B cell (primary cell): Measurements from ENCODE around the gene NACA. TPM values are rescaled to one million over a fixed set of nuclear protein-coding genes. Genes with fewer than 3 reads are reported as not detected.

Experiments used
- ATAC-seq: fragments of 200-7000 bp; cut with Tn5 transposase; one replicate; pipeline ENCODE4 v1.10.0; 2021; ENCODE audit warnings: low read depth, mild to moderate bottlenecking, moderate number of reproducible peaks, moderate library complexity
- CTCF ChIA-PET: fragments of 350-600 bp; sonication (Branson Sonifier 250); formaldehyde crosslinking; loops from one replicate; lab custom pipeline; 2021; ENCODE audit warnings: antibody characterized with exemption, inconsistent platforms; lab: Charles Lee
- POLR2A ChIA-PET: fragments of 350-600 bp; sonication (Branson Sonifier 250); formaldehyde crosslinking; loops from one replicate; lab custom pipeline; 2021; ENCODE audit warnings: antibody characterized with exemption; lab: Charles Lee
- DNase-seq: peaks from one replicate; pipeline ENCODE4 v3.0.0; 2013
- H2AFZ ChIP-seq: 2 replicates; pipeline ENCODE4 v1.6.1; 2012; ENCODE audit warnings: mild to moderate bottlenecking, low read depth, low read length; ENCODE audit not compliant: insufficient read depth, poor library complexity, severe bottlenecking
- H3K27ac ChIP-seq, 2 donors: 1 replicate in 1 of 2; 2 replicates in 1 of 2; pipeline ENCODE4 v1.5.1; 2012 to 2013; ENCODE audit warnings: low read length in 2 of 2, mild to moderate bottlenecking in 2 of 2, moderate library complexity in 1 of 2
- H3K27me3 ChIP-seq, 4 experiments: fragments of 200-600 bp in 1 of 4; sonication (generic) in 1 of 4; replicated peaks in 1 of 4; 1 replicate in 2 of 4; 2 replicates in 2 of 4; pipeline versions ENCODE4 v1.6.1 to v1.7.0; 2013 to 2016; ENCODE audit warnings: low read length in 3 of 4, mild to moderate bottlenecking in 2 of 4, mixed read lengths in 1 of 4, moderate library complexity in 1 of 4; ENCODE audit not compliant: insufficient read depth in 4 of 4, control insufficient read depth in 3 of 4; ENCODE audit errors: control extremely low read depth in 1 of 4
- H3K36me3 ChIP-seq, 2 experiments: replicated peaks in 1 of 2; 1 replicate in 1 of 2; 2 replicates in 1 of 2; pipeline versions ENCODE4 v1.6.1 to v1.7.1; 2013; ENCODE audit warnings: low read length in 1 of 2; ENCODE audit not compliant: insufficient read depth in 2 of 2, control insufficient read depth in 1 of 2; ENCODE audit errors: control extremely low read depth in 1 of 2, extremely low read depth in 1 of 2
- H3K4me1 ChIP-seq, 2 donors: fragments of 200-600 bp in 1 of 2; sonication (generic) in 1 of 2; 1 replicate in 1 of 2; 2 replicates in 1 of 2; pipeline versions ENCODE4 v1.5.1 to v1.6.1; 2013 to 2017; ENCODE audit warnings: low read length in 2 of 2; ENCODE audit not compliant: control insufficient read depth in 2 of 2, insufficient read depth in 2 of 2
- H3K4me2 ChIP-seq: replicated peaks from 2 replicates; pipeline ENCODE3; 2012; ENCODE audit warnings: mild to moderate bottlenecking, low read depth, low read length; ENCODE audit not compliant: poor library complexity, severe bottlenecking
- H3K4me3 ChIP-seq, 5 experiments: fragments of 200-600 bp in 1 of 5; sonication (generic) in 1 of 5; 1 replicate in 3 of 5; 2 replicates in 2 of 5; pipeline versions ENCODE4 v1.5.1 to v1.7.0; 2011 to 2016; ENCODE audit warnings: low read length in 4 of 5, mild to moderate bottlenecking in 4 of 5, low read depth in 2 of 5, control low read depth in 1 of 5, moderate library complexity in 1 of 5; ENCODE audit not compliant: insufficient read depth in 1 of 5; ENCODE audit errors: control extremely low read depth in 1 of 5, extremely low read depth in 1 of 5
- H3K79me2 ChIP-seq: fragments of 200-600 bp; sonication (generic); one replicate; pipeline ENCODE4 v1.6.0; 2016; ENCODE audit warnings: low read length; ENCODE audit not compliant: control insufficient read depth, insufficient read depth
- H3K9ac ChIP-seq: fragments of 200-600 bp; sonication (generic); 2 replicates; pipeline ENCODE4 v1.6.1; 2017; ENCODE audit warnings: mild to moderate bottlenecking, low read length, moderate library complexity
- H3K9me3 ChIP-seq, 3 donors: one replicate each; pipeline versions ENCODE4 v1.6.1 to v1.7.1; 2013; ENCODE audit warnings: low read length in 2 of 3; ENCODE audit not compliant: control insufficient read depth in 2 of 3, insufficient read depth in 1 of 3; ENCODE audit errors: control extremely low read depth in 1 of 3
- H4K20me1 ChIP-seq: 2 replicates; pipeline ENCODE4 v1.6.0; 2012; ENCODE audit warnings: mild to moderate bottlenecking, low read length; ENCODE audit not compliant: insufficient read depth, control insufficient read depth, poor library complexity, severe bottlenecking
- H3K27ac Mint-ChIP-seq: one replicate; pipeline ENCODE4 v1.8.0; 2021; ENCODE audit warnings: mixed read lengths
- H3K27me3 Mint-ChIP-seq: one replicate; pipeline ENCODE4 v1.8.0; 2021; ENCODE audit warnings: mixed read lengths
- H3K4me1 Mint-ChIP-seq: one replicate; pipeline ENCODE4 v1.8.0; 2021; ENCODE audit warnings: mixed read lengths
- H3K4me3 Mint-ChIP-seq: one replicate; pipeline ENCODE4 v1.8.0; 2021; ENCODE audit warnings: mixed read lengths
- H3K9me3 Mint-ChIP-seq: one replicate; pipeline ENCODE4 v1.8.0; 2022; ENCODE audit warnings: mixed read lengths; ENCODE audit not compliant: insufficient read depth
- EZH2 ChIP-seq: IDR thresholded peaks from 2 replicates; pipeline ENCODE4 v1.6.1; 2012; ENCODE audit warnings: borderline replicate concordance, low read depth, mild to moderate bottlenecking, moderate library complexity, low read length; ENCODE audit not compliant: insufficient read depth, poor library complexity, severe bottlenecking
- WGBS: methylation state at CpG from one replicate; pipeline ENCODE4 v1.1.5; 2013; ENCODE audit warnings: missing lambda C conversion rate; ENCODE audit not compliant: insufficient coverage; 5-methylcytosine and 5-hydroxymethylcytosine counted together
- intact Hi-C: fragments of 100-400 bp; cut with micrococcal nuclease; formaldehyde crosslinking; loops from one replicate; pipeline ENCODE4 v1.10.0; 2022
- polyA plus RNA-seq: library from polyadenylated mRNA; depleted of rRNA; stranded (reverse); fragments of >200 nt; gene quantifications from 2 replicates; pipeline ENCODE4 v1.2.3, GENCODE V29; 2012
- total RNA-seq, 2 donors: library from RNA; stranded (reverse); fragments of 120-200 nt in 1 of 2; gene quantifications; 1 replicate in 1 of 2; 2 replicates in 1 of 2; pipeline versions ENCODE4 v1.2.3 to v1.2.4, GENCODE V29; 2013 to 2022
- TF ChIP-seq, protein P1 (sequence below): fragments of 200-600 bp; IDR thresholded peaks from one replicate; pipeline ENCODE4 v1.8.0; 2022; ENCODE audit warnings: antibody characterized with exemption, mild to moderate bottlenecking

NACA gene
- total and polyA plus RNA-seq, 2 donors (not counting 1 experiment from before 2014, with no cell fraction given), result 1,076 to 1,127 TPM

DNA sequence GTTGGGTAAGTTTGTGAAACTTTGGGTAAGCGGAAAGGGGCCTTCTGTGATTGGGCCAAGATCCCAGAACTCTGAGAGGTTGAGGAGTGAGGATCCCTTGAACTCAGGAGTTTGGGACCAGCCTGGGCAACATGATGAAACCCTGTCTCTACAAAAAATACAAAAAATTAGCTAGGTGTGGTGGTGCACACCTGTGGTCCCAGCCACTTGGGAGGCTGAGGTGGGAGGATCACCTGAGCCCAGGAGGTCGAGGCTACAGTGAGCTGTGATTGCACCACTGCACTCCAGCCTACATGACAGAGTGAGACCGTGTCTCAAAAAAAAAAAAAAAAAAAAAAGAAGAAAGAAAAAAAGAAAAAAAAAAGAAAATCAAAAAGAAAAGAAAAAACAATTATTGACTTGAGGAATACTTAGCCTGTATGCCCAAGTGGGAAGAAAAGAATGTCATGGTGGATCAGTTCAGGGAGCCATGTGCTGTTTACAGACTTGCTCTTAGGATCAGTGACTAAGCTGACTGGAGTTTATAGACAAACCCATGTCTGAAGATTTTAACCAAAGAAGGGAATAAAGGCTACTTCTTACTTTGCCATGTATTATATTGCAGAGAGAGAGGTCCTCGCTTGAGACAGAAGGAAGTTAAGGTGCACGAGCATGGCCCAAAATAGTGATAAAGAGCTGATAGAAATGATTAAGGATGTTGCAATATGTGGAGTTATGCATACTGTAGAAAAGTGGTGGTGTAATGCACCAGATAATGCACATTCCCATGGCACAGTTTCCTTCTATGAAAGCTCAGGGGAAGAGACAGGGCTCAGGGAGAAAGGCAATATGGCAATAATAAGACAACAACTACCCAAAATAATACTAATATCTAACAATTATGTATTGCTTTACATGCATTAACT, 38.9 kb upstream of the NACA start:
- H3K9ac ChIP-seq, result no peak overlapping the region
- no peak overlapping the region for H2AFZ ChIP-seq
- H3K4me2 ChIP-seq, result no peak overlapping the region
- ChIA-PET CTCF (interaction anchor here (0.7 to 14.7 kb wide), 7 partner anchors 9 to 348 kb away, joined by 3 to 152 read pairs (median 4); partner anchors contain the start of gene STAT6), POLR2A (no interaction called here)
- no peaks in the 10 kb centered on the region for H4K20me1 ChIP-seq
- Mint-ChIP-seq H3K27ac (no peak overlapping the region), H3K4me3 (no peak overlapping the region), H3K27me3 (no peaks in the 10 kb centered on the region), H3K4me1 (peaks cover 12% of the 10 kb centered on the region), H3K9me3 (no peaks in the 10 kb centered on the region)
- H3K4me1 ChIP-seq, result peaks cover 11 to 15% of the 10 kb centered on the region in 2 donors
- H3K79me2 ChIP-seq, result no peaks in the 10 kb centered on the region
- TF ChIP-seq, protein P1, sequence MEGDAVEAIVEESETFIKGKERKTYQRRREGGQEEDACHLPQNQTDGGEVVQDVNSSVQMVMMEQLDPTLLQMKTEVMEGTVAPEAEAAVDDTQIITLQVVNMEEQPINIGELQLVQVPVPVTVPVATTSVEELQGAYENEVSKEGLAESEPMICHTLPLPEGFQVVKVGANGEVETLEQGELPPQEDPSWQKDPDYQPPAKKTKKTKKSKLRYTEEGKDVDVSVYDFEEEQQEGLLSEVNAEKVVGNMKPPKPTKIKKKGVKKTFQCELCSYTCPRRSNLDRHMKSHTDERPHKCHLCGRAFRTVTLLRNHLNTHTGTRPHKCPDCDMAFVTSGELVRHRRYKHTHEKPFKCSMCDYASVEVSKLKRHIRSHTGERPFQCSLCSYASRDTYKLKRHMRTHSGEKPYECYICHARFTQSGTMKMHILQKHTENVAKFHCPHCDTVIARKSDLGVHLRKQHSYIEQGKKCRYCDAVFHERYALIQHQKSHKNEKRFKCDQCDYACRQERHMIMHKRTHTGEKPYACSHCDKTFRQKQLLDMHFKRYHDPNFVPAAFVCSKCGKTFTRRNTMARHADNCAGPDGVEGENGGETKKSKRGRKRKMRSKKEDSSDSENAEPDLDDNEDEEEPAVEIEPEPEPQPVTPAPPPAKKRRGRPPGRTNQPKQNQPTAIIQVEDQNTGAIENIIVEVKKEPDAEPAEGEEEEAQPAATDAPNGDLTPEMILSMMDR, result no peak
- TF ChIP-seq EZH2, result no peak
- H3K27ac ChIP-seq, result no peak overlapping the region
- no peaks in the 10 kb centered on the region for H3K9me3 ChIP-seq
- H3K4me3 ChIP-seq, result no peak overlapping the region
- WGBS, result 75% methylated on average over 2 of the region's 5 CpGs
- no peaks in the 10 kb centered on the region for H3K36me3 ChIP-seq
- intact Hi-C loops, result no loop called here
- no peak for DNase-seq
- ATAC-seq, result no peak
- no peaks in the 10 kb centered on the region for H3K27me3 ChIP-seq

DNA sequence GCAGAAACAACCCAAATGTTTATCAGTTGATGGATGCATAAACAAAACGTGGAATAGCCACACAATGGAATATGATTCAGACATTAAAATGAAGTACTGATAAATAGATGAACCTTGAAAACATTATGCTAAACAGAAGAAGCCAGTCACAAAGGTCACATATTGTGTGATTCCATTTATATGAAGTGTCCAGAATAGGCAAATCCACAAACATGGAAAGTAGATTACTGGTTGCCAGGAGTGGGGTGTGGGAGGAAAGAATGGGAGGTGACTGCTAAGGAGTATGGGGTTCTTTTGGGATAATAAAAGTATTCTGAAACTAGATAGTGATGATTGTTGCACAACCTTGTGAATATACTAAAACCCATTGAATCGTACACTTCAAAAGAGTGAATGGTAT, 36.7 kb upstream of the NACA start:
- WGBS, result no CpG with 5 or more reads among the region's 2 CpGs
- no peaks in the 10 kb centered on the region for H3K9me3 Mint-ChIP-seq
- intact Hi-C loops, result no loop called here
- H3K4me1 Mint-ChIP-seq, result peaks cover 13% of the 10 kb centered on the region
- H3K27ac ChIP-seq, result no peak overlapping the region
- no peak overlapping the region for H3K4me3 Mint-ChIP-seq
- no peak overlapping the region for H3K4me2 ChIP-seq
- TF ChIP-seq, protein P1, result no peak
- no peak for TF ChIP-seq EZH2
- H3K4me3 ChIP-seq, result no peak overlapping the region
- no peak overlapping the region for H2AFZ ChIP-seq
- no peaks in the 10 kb centered on the region for H3K79me2 ChIP-seq
- ATAC-seq, result no peak
- no peaks in the 10 kb centered on the region for H3K27me3 Mint-ChIP-seq
- no peaks in the 10 kb centered on the region for H3K36me3 ChIP-seq
- DNase-seq, result no peak
- H3K9me3 ChIP-seq, result no peaks in the 10 kb centered on the region
- no peaks in the 10 kb centered on the region for H4K20me1 ChIP-seq
- ChIA-PET POLR2A (no interaction called here), CTCF (interaction anchor here (0.7 to 14.7 kb wide), 4 partner anchors 226 to 350 kb away, joined by 4 to 152 read pairs (median 9); partner anchors contain the start of gene STAT6)
- H3K27me3 ChIP-seq, result no peaks in the 10 kb centered on the region
- H3K4me1 ChIP-seq, result peaks cover 9 to 12% of the 10 kb centered on the region in 2 donors
- H3K27ac Mint-ChIP-seq, result no peak overlapping the region
- H3K9ac ChIP-seq, result no peak overlapping the region
